ENCODE results near the gene EDAR. TPM values are rescaled to one million over a fixed set of nuclear protein-coding genes. Genes with fewer than 3 reads are reported as not detected.

The EDAR gene
- polyA plus RNA-seq, 1 of the 3 experiments (the other 2 are of a cell fraction), result not detected

- CTCF ChIA-PET, result no interaction called here
- H3K27ac ChIP-seq (ENCODE audit: low read depth in 2 of 2, low read length in 1 of 2), result no peak overlapping the region
Measured at GRCh38 chr2:108934151-108934550, 54.9 kb downstream of the EDAR start.

GRCh38 chr2:108933691-108934117 is 55.3 kb downstream of the EDAR start:
- Histone ChIP-seq H3K36me3 (replicated peaks in 1 of 2; ENCODE audit: control insufficient read depth in 1 of 2, insufficient read depth in 2 of 2, low read length in 1 of 2) (no peaks in the 10 kb centered on the region), H3K9me3 (no peaks in the 10 kb centered on the region), H3K4me2 (no peak overlapping the region), H3K79me2 (ENCODE audit: insufficient read depth) (no peaks in the 10 kb centered on the region), H3F3A (replicated peaks; ENCODE audit: insufficient read depth) (no peaks in the 10 kb centered on the region), H3K4me1 (ENCODE audit: control insufficient read depth in 1 of 2, insufficient read depth in 2 of 2, low read depth in 1 of 2, low read length in 1 of 2) (peaks cover 0 to 20% of the 10 kb centered on the region in 2 experiments; a peak in 3 of 4 replicates), H3K9me2 (no peaks in the 10 kb centered on the region), H3K27ac (ENCODE audit: low read depth in 2 of 2, low read length in 1 of 2) (no peak overlapping the region), H2AFZ (ENCODE audit: low read depth) (no peak overlapping the region), H3K27me3 (ENCODE audit: insufficient read depth) (peaks cover 15% of the 10 kb centered on the region; the same call in 1 of the 2 replicates), H3K9ac (no peak overlapping the region), H4K20me1 (ENCODE audit: insufficient read depth) (no peaks in the 10 kb centered on the region), H3K4me3 (ENCODE audit: low read depth in 2 of 2, low read length in 1 of 2) (no peak overlapping the region)
- peak; percentile 68 for DNase-seq
- 62% methylated on average over 11 of the region's 11 CpGs for WGBS (ENCODE audit: low lambda C conversion rate)
- TF ChIP-seq NFIC (IDR thresholded peaks at IDR 0.05; ENCODE audit: borderline replicate concordance) (no peak), RFX5 (IDR thresholded peaks at IDR 0.05; ENCODE audit: low read length) (no peak), CTCF (IDR thresholded peaks at IDR 0.05) (no peak), GATA2 (CRISPR knock-in tag; IDR thresholded peaks at IDR 0.05) (no peak), YY1 (IDR thresholded peaks at IDR 0.05; ENCODE audit: low read depth) (no peak), RXRA (IDR thresholded peaks at IDR 0.05; ENCODE audit: borderline replicate concordance, low read depth) (no peak), CHD2 (IDR thresholded peaks at IDR 0.05; ENCODE audit: low read length, partially characterized antibody) (no peak), SIN3A (IDR thresholded peaks at IDR 0.05; ENCODE audit: borderline replicate concordance, low read depth, low read length) (no peak)
- TF ChIP-seq, protein P1, sequence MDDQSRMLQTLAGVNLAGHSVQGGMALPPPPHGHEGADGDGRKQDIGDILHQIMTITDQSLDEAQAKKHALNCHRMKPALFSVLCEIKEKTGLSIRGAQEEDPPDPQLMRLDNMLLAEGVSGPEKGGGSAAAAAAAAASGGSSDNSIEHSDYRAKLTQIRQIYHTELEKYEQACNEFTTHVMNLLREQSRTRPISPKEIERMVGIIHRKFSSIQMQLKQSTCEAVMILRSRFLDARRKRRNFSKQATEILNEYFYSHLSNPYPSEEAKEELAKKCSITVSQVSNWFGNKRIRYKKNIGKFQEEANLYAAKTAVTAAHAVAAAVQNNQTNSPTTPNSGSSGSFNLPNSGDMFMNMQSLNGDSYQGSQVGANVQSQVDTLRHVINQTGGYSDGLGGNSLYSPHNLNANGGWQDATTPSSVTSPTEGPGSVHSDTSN (IDR thresholded peaks at IDR 0.05), result no peak
- ChIA-PET CTCF (no interaction called here), POLR2A (no interaction called here)

More at GRCh38 chr2:108934151-108934550, 54.9 kb downstream of the EDAR start:
- Histone ChIP-seq H3K79me2 (ENCODE audit: insufficient read depth) (no peaks in the 10 kb centered on the region), H3K36me3 (replicated peaks in 1 of 2; ENCODE audit: control insufficient read depth in 1 of 2, insufficient read depth in 2 of 2, low read length in 1 of 2) (no peaks in the 10 kb centered on the region), H3K9me3 (no peaks in the 10 kb centered on the region), H3K27me3 (ENCODE audit: insufficient read depth) (peaks cover 15% of the 10 kb centered on the region; the same call in 1 of the 2 replicates), H2AFZ (ENCODE audit: low read depth) (no peak overlapping the region), H3F3A (replicated peaks; ENCODE audit: insufficient read depth) (no peaks in the 10 kb centered on the region), H3K4me3 (ENCODE audit: low read depth in 2 of 2, low read length in 1 of 2) (no peak overlapping the region), H3K4me1 (ENCODE audit: control insufficient read depth in 1 of 2, insufficient read depth in 2 of 2, low read depth in 1 of 2, low read length in 1 of 2) (peaks cover 0 to 20% of the 10 kb centered on the region in 2 experiments; a peak in 3 of 4 replicates), H3K9ac (no peak overlapping the region), H3K4me2 (no peak overlapping the region), H3K9me2 (no peaks in the 10 kb centered on the region), H4K20me1 (ENCODE audit: insufficient read depth) (no peaks in the 10 kb centered on the region)
- DNase-seq, result no peak
- TF ChIP-seq REST (IDR thresholded peaks at IDR 0.05; ENCODE audit: low read depth, low read length), result no peak
- POLR2A ChIA-PET, result no interaction called here
- WGBS (ENCODE audit: low lambda C conversion rate), result 51% methylated on average over 5 of the region's 7 CpGs
